GM10847 (cell line): ENCODE measurements around the gene PPP1R3C.

Experiments used
- POLR2A ChIP-seq: IDR thresholded peaks from 2 replicates; pipeline ENCODE4 v1.6.1; 2011; ENCODE audit not compliant: insufficient read length; ENCODE audit errors: extremely low read depth

The PPP1R3C gene

GRCh38 chr10:91635401-91636400 lies 2.8 kb upstream of the PPP1R3C start:
- no peak for TF ChIP-seq POLR2A

- TF ChIP-seq POLR2A, result no peak
Observed at GRCh38 chr10:91634898-91635297, 2.0 kb upstream of the PPP1R3C start.

GRCh38 chr10:91634246-91634645 lies 1.4 kb upstream of the PPP1R3C start:
- no peak for TF ChIP-seq POLR2A

GRCh38 chr10:91630625-91631024 lies 2.2 kb downstream of the PPP1R3C start:
- no peak for TF ChIP-seq POLR2A

DNA sequence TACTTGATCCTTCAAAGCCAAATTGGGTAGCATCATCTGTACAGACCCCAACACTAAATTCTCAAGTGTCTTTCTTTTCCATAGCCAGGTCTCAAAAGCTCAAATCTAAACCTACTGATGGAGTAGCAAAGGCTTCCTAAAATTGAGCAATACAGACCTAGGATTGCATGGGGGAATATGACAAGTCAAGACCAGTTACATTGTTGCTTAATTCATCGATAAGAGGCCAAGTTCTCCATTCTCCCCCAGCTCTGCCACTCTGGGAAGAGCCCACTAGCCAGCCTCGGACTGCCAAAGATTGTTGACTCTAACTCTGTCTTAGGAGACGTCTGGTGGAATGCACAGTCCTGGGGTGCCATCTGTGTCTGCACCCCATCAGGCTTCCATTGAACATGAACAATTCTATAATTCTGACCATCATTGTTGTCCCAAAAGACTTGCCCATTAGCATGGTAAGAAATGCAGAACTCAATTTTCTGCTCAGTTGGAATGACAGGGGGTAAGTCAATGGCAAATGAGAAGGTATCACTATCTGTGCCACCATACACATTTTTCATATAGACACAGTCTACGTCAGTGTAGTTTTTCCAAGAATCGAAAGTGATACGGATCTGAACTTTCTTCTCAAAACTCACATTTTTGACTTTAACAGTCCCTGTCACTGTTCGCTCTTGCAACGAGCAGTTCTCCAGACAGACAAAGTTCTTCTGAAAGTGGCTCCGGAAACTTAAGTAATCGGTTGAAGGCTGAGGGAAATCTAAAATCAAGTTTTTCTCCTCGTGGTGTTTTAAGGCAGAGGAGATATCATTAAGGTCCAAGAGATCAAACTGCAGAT lies 2.9 kb downstream of the PPP1R3C start:
- no peak for TF ChIP-seq POLR2A

DNA sequence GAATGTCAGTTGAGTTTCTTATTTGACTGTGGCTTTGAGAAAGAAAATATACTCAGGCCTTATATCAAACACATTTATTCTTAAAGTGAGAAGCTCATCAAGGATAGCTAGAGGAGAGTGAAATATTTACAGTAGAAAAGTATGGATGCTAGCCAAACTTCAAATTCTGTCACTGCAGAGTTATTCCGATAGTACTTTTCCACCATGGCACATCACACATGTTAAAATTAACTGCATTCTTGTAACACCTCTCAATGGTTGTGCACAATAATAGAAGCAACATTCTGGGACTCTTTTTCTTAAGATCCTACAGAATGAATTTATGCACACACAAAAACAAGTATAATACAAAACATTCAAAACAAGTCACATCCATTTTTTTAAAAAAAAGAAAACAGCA lies 4.5 kb downstream of the PPP1R3C start:
- no peak for TF ChIP-seq POLR2A

DNA sequence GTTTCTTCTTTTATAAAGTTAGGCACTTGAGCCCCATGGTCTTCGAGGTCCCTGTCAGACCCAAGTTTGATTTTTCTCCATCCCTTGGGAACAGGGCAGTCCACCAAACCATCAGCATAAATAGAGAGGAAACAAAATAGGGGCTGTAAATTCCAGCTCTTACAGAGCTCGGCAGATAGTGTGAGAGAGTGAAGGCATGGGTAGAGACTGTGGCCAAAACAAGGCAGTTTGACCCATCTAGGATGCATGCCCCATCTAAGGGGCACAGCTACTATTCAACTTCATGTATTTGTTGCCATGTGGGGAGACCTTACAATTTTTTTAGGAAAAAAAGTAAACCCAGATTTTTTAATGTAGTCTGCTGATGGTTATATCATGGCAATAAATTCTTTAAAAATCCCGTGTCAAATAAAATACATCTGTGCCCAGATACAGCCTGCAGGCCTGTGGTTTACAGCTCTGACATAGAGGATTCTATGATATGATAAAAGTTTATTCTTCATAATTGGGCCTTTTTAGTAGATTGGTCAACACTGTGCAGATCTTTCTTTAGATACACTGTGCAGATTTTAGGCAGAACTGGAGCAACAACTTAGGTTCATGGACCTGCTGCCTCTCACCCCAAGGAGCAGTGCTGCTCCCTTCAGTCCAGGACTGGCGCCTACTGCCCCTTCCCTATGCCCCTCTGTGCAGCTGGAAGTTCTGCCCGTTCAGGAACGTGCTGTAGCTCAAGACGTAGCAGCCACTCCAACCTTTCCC lies 5.3 kb downstream of the PPP1R3C start:
- no peak for TF ChIP-seq POLR2A

- no peak for TF ChIP-seq POLR2A
Observed at GRCh38 chr10:91626936-91627335, 5.9 kb downstream of the PPP1R3C start.

GRCh38 chr10:91624633-91625032 lies 8.2 kb downstream of the PPP1R3C start:
- no peak for TF ChIP-seq POLR2A

DNA sequence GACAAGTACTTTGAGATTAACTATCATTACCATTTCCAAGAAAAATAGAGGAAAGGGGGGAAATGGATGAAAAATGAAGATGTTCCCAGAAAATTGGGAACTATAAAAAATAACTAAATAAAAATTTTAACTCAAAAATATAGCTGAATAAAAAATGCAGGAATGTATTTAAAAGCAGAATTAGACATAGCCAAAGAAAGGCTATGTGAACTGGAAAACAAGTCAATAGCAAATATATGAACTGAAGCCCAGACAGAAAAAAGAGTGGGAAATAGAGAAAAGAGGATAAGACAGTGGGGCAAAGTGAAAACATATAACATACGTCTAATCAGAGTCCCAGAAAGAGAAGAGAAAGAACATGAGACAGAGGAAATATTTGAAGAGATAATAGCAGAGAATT lies 10.3 kb downstream of the PPP1R3C start:
- TF ChIP-seq POLR2A, result no peak

- TF ChIP-seq POLR2A, result no peak
Observed at GRCh38 chr10:91621483-91622113, 11.3 kb downstream of the PPP1R3C start.

DNA sequence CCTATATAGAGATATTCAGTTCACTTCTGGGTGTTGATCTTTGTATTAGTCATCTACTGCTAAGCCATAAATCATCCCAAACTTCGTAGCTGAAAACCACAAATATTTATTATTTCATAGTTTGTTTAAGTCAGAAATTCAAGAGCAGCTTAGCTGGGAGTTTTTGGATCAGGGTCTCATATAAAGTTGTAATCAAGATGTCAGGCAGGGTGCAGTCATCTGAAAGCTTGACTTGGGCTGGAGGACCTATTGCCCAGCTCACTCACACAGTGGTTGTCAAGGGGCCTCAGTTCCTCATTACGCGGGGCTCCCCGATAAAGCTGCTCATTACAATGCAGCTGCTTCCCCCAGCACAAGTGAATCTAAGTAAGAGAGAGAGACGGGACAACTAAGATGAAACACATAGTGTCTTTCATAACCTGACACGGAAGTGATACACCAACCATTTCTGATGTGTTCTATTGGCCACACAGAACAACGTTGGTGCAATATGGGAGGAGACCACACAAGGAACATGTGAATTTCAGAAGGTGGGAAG lies 15.7 kb downstream of the PPP1R3C start:
- no peak for TF ChIP-seq POLR2A

DNA sequence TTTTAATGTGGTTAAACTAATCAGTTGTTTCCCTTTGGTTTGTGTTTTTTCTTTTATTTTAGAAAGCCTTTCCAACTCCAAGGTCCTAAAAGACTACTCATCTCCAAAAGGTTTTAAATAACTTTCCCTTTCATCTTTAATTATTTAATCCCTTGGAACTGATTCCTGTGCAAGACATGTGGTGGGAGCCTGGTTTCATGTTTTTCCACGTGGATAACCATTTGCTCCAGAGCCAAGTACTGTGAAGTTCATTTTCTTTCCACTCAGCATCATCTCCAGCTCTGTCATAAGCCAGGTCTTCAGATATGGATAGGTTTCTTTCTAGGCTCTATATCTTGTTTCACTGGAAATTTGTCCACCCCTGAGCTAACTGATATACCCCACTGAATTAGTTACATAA lies 16.7 kb downstream of the PPP1R3C start:
- TF ChIP-seq POLR2A, result no peak

- no peak for TF ChIP-seq POLR2A
Observed at GRCh38 chr10:91614225-91614624, 18.6 kb downstream of the PPP1R3C start.
